NOMO-1 treated with DMSO at 0.1 percent for 48 hours (cell line): ENCODE results near the gene CTNNA3.
"Not testable (repeated sequence)": the region's sequence is repeated elsewhere in the genome, so short reads cannot be mapped to it uniquely, and the experiment has no call there.

Experiments used
- DNase-seq: peaks from one replicate; lab custom pipeline; 2025; ENCODE audit not compliant: unreplicated experiment; lab: John Stamatoyannopoulos, UW

CTNNA3 gene

GRCh38 chr10:66337211-66337610 is 1358.8 kb downstream of the CTNNA3 start:
- DNase-seq = no peak

GRCh38 chr10:66336791-66337190 is 1359.2 kb downstream of the CTNNA3 start:
- no peak for DNase-seq

- not testable (repeated sequence) for DNase-seq
Measured at GRCh38 chr10:66335753-66336152, 1360.2 kb downstream of the CTNNA3 start.

GRCh38 chr10:66329147-66329546 is 1366.8 kb downstream of the CTNNA3 start:
- DNase-seq = no peak

GRCh38 chr10:66326876-66327275 is 1369.1 kb downstream of the CTNNA3 start:
- no peak for DNase-seq

- DNase-seq = no peak
Measured at GRCh38 chr10:66322777-66323176, 1373.2 kb downstream of the CTNNA3 start.

GRCh38 chr10:66321723-66322665 is 1374.0 kb downstream of the CTNNA3 start:
- DNase-seq = no peak

- DNase-seq = no peak
Measured at GRCh38 chr10:66318761-66319160, 1377.2 kb downstream of the CTNNA3 start.

- no peak for DNase-seq
Measured at GRCh38 chr10:66307826-66308225, 1388.2 kb downstream of the CTNNA3 start.

- DNase-seq = no peak
Measured at GRCh38 chr10:66301078-66301477, 1394.9 kb downstream of the CTNNA3 start.

GRCh38 chr10:66295602-66296001 is 1400.4 kb downstream of the CTNNA3 start:
- no peak for DNase-seq

GRCh38 chr10:66294538-66294937 is 1401.5 kb downstream of the CTNNA3 start:
- DNase-seq = no peak

GRCh38 chr10:66292922-66293321 is 1403.1 kb downstream of the CTNNA3 start:
- no peak for DNase-seq

- DNase-seq = no peak
Measured at GRCh38 chr10:66292456-66292855, 1403.5 kb downstream of the CTNNA3 start.

GRCh38 chr10:66291133-66291532 is 1404.9 kb downstream of the CTNNA3 start:
- no peak for DNase-seq

- DNase-seq = no peak
Measured at GRCh38 chr10:66284621-66285020, 1411.4 kb downstream of the CTNNA3 start.

- DNase-seq = no peak
Measured at GRCh38 chr10:66283874-66284464, 1412.0 kb downstream of the CTNNA3 start.

- DNase-seq = no peak
Measured at GRCh38 chr10:66283064-66283463, 1412.9 kb downstream of the CTNNA3 start.

- DNase-seq = no peak
Measured at GRCh38 chr10:66281327-66281726, 1414.7 kb downstream of the CTNNA3 start.

GRCh38 chr10:66277481-66277880 is 1418.5 kb downstream of the CTNNA3 start:
- DNase-seq = no peak

GRCh38 chr10:66273966-66274519 is 1422.0 kb downstream of the CTNNA3 start:
- no peak for DNase-seq

GRCh38 chr10:66265398-66265797 is 1430.6 kb downstream of the CTNNA3 start:
- DNase-seq = no peak
